ACC112 (cell line): ENCODE measurements around the gene COX6B2.

Experiments
- H2AFZ ChIP-seq: fragments of 200-600 bp; sonication (generic); one replicate; pipeline ENCODE4 v1.6.0; 2017; ENCODE audit warnings: antibody characterized with exemption, low read length; ENCODE audit not compliant: unreplicated experiment
- H3K27ac ChIP-seq: fragments of 200-600 bp; sonication (generic); 2 replicates; pipeline ENCODE4 v1.5.1; 2014; ENCODE audit warnings: low read depth, mild to moderate bottlenecking, antibody characterized with exemption, low read length, moderate library complexity
- H3K27me3 ChIP-seq: fragments of 200-600 bp; sonication (generic); 2 replicates; pipeline ENCODE4 v1.6.1; 2014; ENCODE audit warnings: mild to moderate bottlenecking, antibody characterized with exemption, low read length, moderate library complexity, mixed read lengths; ENCODE audit not compliant: insufficient read depth
- H3K36me3 ChIP-seq: fragments of 200-600 bp; sonication (generic); 2 replicates; pipeline ENCODE4 v1.6.1; 2016; ENCODE audit warnings: mild to moderate bottlenecking, antibody characterized with exemption, low read length, moderate library complexity, mixed read lengths; ENCODE audit not compliant: insufficient read depth
- H3K4me1 ChIP-seq: fragments of 200-600 bp; sonication (generic); one replicate; pipeline ENCODE4 v1.6.1; 2016; ENCODE audit warnings: low read length, mixed read lengths; ENCODE audit not compliant: insufficient read depth, unreplicated experiment, control insufficient read depth
- H3K4me3 ChIP-seq: fragments of 200-600 bp; sonication (generic); 2 replicates; pipeline ENCODE4 v1.5.1; 2014; ENCODE audit warnings: mild to moderate bottlenecking, low read depth, low read length
- H3K79me2 ChIP-seq: fragments of 200-600 bp; sonication (generic); one replicate; pipeline ENCODE4 v1.6.0; 2016; ENCODE audit warnings: low read length; ENCODE audit not compliant: control insufficient read depth, unreplicated experiment, insufficient read depth

COX6B2 gene

GRCh38 chr19:55315956-55316525 lies 38.5 kb downstream of the COX6B2 start:
- H3K79me2 ChIP-seq, result no peaks in the 10 kb centered on the region
- H2AFZ ChIP-seq, result no peak overlapping the region
- no peak overlapping the region for H3K4me3 ChIP-seq
- H3K36me3 ChIP-seq, result no peaks in the 10 kb centered on the region
- no peaks in the 10 kb centered on the region for H3K4me1 ChIP-seq
- no peak overlapping the region for H3K27ac ChIP-seq
- no peaks in the 10 kb centered on the region for H3K27me3 ChIP-seq

GRCh38 chr19:55314396-55314795 lies 40.1 kb downstream of the COX6B2 start:
- H3K4me1 ChIP-seq, result no peaks in the 10 kb centered on the region
- H3K36me3 ChIP-seq, result no peaks in the 10 kb centered on the region
- H3K4me3 ChIP-seq, result no peak overlapping the region
- H3K27ac ChIP-seq, result no peak overlapping the region
- H2AFZ ChIP-seq, result no peak overlapping the region
- no peaks in the 10 kb centered on the region for H3K79me2 ChIP-seq
- H3K27me3 ChIP-seq, result no peaks in the 10 kb centered on the region

GRCh38 chr19:55312621-55313512 lies 41.7 kb downstream of the COX6B2 start:
- no peaks in the 10 kb centered on the region for H3K27me3 ChIP-seq
- H2AFZ ChIP-seq, result no peak overlapping the region
- no peak overlapping the region for H3K27ac ChIP-seq
- H3K4me1 ChIP-seq, result no peaks in the 10 kb centered on the region
- no peaks in the 10 kb centered on the region for H3K36me3 ChIP-seq
- H3K79me2 ChIP-seq, result no peaks in the 10 kb centered on the region
- no peak overlapping the region for H3K4me3 ChIP-seq

GRCh38 chr19:55311797-55312196 lies 42.7 kb downstream of the COX6B2 start:
- Histone ChIP-seq H3K4me3 (no peak overlapping the region), H3K36me3 (no peaks in the 10 kb centered on the region), H3K27me3 (no peaks in the 10 kb centered on the region), H2AFZ (no peak overlapping the region), H3K4me1 (no peaks in the 10 kb centered on the region), H3K79me2 (no peaks in the 10 kb centered on the region), H3K27ac (no peak overlapping the region)

GRCh38 chr19:55311397-55311796 lies 43.1 kb downstream of the COX6B2 start:
- no peaks in the 10 kb centered on the region for H3K36me3 ChIP-seq
- no peak overlapping the region for H2AFZ ChIP-seq
- H3K27me3 ChIP-seq, result no peaks in the 10 kb centered on the region
- H3K4me3 ChIP-seq, result no peak overlapping the region
- H3K4me1 ChIP-seq, result no peaks in the 10 kb centered on the region
- H3K79me2 ChIP-seq, result no peaks in the 10 kb centered on the region
- no peak overlapping the region for H3K27ac ChIP-seq

GRCh38 chr19:55310498-55310897 lies 44.0 kb downstream of the COX6B2 start:
- no peak overlapping the region for H3K27ac ChIP-seq
- H3K4me3 ChIP-seq, result no peak overlapping the region
- no peak overlapping the region for H2AFZ ChIP-seq
- H3K79me2 ChIP-seq, result no peaks in the 10 kb centered on the region
- H3K27me3 ChIP-seq, result no peaks in the 10 kb centered on the region
- H3K36me3 ChIP-seq, result no peaks in the 10 kb centered on the region
- H3K4me1 ChIP-seq, result no peaks in the 10 kb centered on the region

GRCh38 chr19:55309448-55309847 lies 45.1 kb downstream of the COX6B2 start:
- no peaks in the 10 kb centered on the region for H3K27me3 ChIP-seq
- H3K79me2 ChIP-seq, result no peaks in the 10 kb centered on the region
- no peak overlapping the region for H3K4me3 ChIP-seq
- no peak overlapping the region for H2AFZ ChIP-seq
- H3K36me3 ChIP-seq, result no peaks in the 10 kb centered on the region
- H3K27ac ChIP-seq, result no peak overlapping the region
- no peaks in the 10 kb centered on the region for H3K4me1 ChIP-seq

GRCh38 chr19:55308281-55308680 lies 46.2 kb downstream of the COX6B2 start:
- Histone ChIP-seq H3K4me3 (no peak overlapping the region), H2AFZ (no peak overlapping the region), H3K36me3 (no peaks in the 10 kb centered on the region), H3K4me1 (no peaks in the 10 kb centered on the region), H3K79me2 (no peaks in the 10 kb centered on the region), H3K27me3 (no peaks in the 10 kb centered on the region), H3K27ac (no peak overlapping the region)

GRCh38 chr19:55306712-55307111 lies 47.8 kb downstream of the COX6B2 start:
- H3K79me2 ChIP-seq, result no peaks in the 10 kb centered on the region

GRCh38 chr19:55305983-55306562 lies 48.4 kb downstream of the COX6B2 start:
- Histone ChIP-seq H3K79me2 (no peaks in the 10 kb centered on the region), H3K27me3 (no peaks in the 10 kb centered on the region), H3K36me3 (no peaks in the 10 kb centered on the region), H3K4me3 (no peak overlapping the region), H3K4me1 (no peaks in the 10 kb centered on the region), H3K27ac (no peak overlapping the region), H2AFZ (no peak overlapping the region)

More at GRCh38 chr19:55306712-55307111, 47.8 kb downstream of the COX6B2 start:
- no peaks in the 10 kb centered on the region for H3K27me3 ChIP-seq
- no peak overlapping the region for H3K4me3 ChIP-seq
- H3K27ac ChIP-seq, result no peak overlapping the region
- H3K4me1 ChIP-seq, result no peaks in the 10 kb centered on the region
- H2AFZ ChIP-seq, result no peak overlapping the region
- H3K36me3 ChIP-seq, result no peaks in the 10 kb centered on the region

GRCh38 chr19:55305491-55305890 lies 49.0 kb downstream of the COX6B2 start:
- no peak overlapping the region for H3K27ac ChIP-seq
- H3K79me2 ChIP-seq, result no peaks in the 10 kb centered on the region
- no peak overlapping the region for H2AFZ ChIP-seq
- no peaks in the 10 kb centered on the region for H3K27me3 ChIP-seq
- no peaks in the 10 kb centered on the region for H3K36me3 ChIP-seq
- no peak overlapping the region for H3K4me3 ChIP-seq
- no peaks in the 10 kb centered on the region for H3K4me1 ChIP-seq
